Naive thymus-derived CD8-positive, alpha-beta T cell (primary cell): ENCODE results near the gene STARD3. TPM values are rescaled to one million over a fixed set of nuclear protein-coding genes. Genes with fewer than 3 reads are reported as not detected.

Experiments
- ATAC-seq, 2 donors: fragments of 150-1000 bp; cut with Tn5 transposase in 1 of 2; sonication (Bioruptor Pico), chemical (Tn5 transposase) in 1 of 2; 1 replicate in 1 of 2; 2 replicates in 1 of 2; pipeline ENCODE4 v1.10.0; 2021; ENCODE audit warnings: mild to moderate bottlenecking in 2 of 2, moderate library complexity in 2 of 2
- POLR2A ChIA-PET: fragments of 350-600 bp; sonication (Branson Sonifier 250); formaldehyde crosslinking; loops from one replicate; lab custom pipeline; 2021; ENCODE audit warnings: antibody characterized with exemption; lab: Charles Lee
- DNase-seq, 10 donors: peaks; one replicate each; pipeline versions ENCODE4 v3.0.0 to v3.0.0-alpha.2; 2020 to 2022
- H3K27ac Mint-ChIP-seq, 10 donors: one replicate each; pipeline ENCODE4 v1.8.0; 2020 to 2022; ENCODE audit warnings: mild to moderate bottlenecking in 10 of 10, mixed read lengths in 10 of 10, moderate library complexity in 4 of 10, inconsistent platforms in 1 of 10
- H3K27me3 Mint-ChIP-seq, 5 donors: one replicate each; pipeline ENCODE4 v1.8.0; 2021 to 2022; ENCODE audit warnings: mixed read lengths in 5 of 5
- H3K36me3 Mint-ChIP-seq, 3 donors: one replicate each; pipeline ENCODE4 v1.8.0; 2020 to 2022; ENCODE audit warnings: mixed read lengths in 3 of 3, mild to moderate bottlenecking in 2 of 3, inconsistent platforms in 1 of 3
- H3K4me1 Mint-ChIP-seq, 4 donors: one replicate each; pipeline ENCODE4 v1.8.0; 2021 to 2022; ENCODE audit warnings: mixed read lengths in 4 of 4
- H3K4me3 Mint-ChIP-seq, 10 donors: one replicate each; pipeline ENCODE4 v1.8.0; 2020 to 2022; ENCODE audit warnings: mild to moderate bottlenecking in 10 of 10, mixed read lengths in 10 of 10, moderate library complexity in 6 of 10, inconsistent platforms in 1 of 10
- H3K9me3 Mint-ChIP-seq, 9 donors: one replicate each; pipeline ENCODE4 v1.8.0; 2020 to 2022; ENCODE audit warnings: mixed read lengths in 9 of 9, mild to moderate bottlenecking in 3 of 9, inconsistent platforms in 1 of 9, moderate library complexity in 1 of 9
- polyA plus RNA-seq, 3 donors: library from polyadenylated mRNA; unstranded; fragments of 300-500 nt; fragmentation: Illumina TruSeq; gene quantifications; one replicate each; pipeline ENCODE4 v1.2.3, GENCODE V29; 2021
- total RNA-seq, 8 experiments: library from RNA in 2 of 8; stranded (reverse) in 2 of 8; gene quantifications; one replicate each; pipeline ENCODE4 v1.2.3 and lab custom pipeline; 2021 to 2026

The STARD3 gene
- total and polyA plus RNA-seq, 5 experiments from 2014 or later, result 37.4 to 167 (median 51.6) TPM

DNA sequence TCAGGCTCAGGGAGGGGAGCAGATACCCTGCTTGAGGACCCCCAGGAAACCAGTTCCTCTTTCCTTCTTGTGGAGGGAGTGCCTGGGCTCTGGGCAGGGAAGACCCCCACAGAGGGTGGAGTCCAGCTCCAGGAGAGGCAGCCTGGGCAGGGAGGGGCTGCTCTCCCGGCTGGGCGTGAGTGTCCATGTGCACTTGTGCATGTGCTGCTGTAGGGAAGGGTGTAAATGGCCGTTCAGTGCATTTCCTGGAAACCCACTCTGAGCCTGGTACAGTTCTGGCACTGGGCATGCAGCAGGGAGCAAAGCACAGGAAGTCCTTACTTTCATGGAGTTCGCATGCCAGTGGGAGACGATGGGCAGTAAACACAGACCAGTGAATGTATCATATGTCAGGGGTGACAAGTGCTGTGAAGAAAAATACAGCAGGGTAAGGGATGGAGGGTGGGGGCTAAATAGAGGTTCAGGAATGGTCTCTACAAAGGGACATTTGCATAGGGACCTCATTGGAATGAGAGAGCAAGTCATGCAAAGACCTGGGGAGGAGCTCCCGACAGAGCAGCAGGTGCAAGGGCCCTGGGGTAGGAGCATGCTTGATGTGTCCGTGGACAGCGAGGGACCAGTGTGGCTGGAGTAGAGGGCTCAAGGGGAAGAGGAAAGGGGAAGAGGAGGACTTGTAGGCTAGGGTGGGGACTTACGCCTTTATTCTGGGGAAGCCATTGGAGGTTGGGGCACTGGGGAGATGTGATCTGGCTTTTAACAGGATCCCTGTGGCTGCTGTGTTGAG lies 5.5 kb downstream of the STARD3 start:
- peak overlapping the region in 4 of 10 donors; percentile 20 to 54 (median 28) for H3K4me3 Mint-ChIP-seq
- H3K4me1 Mint-ChIP-seq, result peaks cover 56 to 85% (median 81%) of the 10 kb centered on the region in 4 donors
- DNase-seq (no peak), ATAC-seq (no peak)
- POLR2A ChIA-PET, result interaction anchor here (0.9 to 3.5 kb wide), 5 partner anchors 9 to 23 kb away, joined by 3 to 10 read pairs (median 4); partner anchors contain the start of gene TCAP
- peaks cover 0 to 13% (median 0%) of the 10 kb centered on the region in 3 donors for H3K36me3 Mint-ChIP-seq
- H3K27me3 Mint-ChIP-seq, result no peaks in the 10 kb centered on the region
- H3K27ac Mint-ChIP-seq, result peak overlapping the region in 7 of 10 donors; percentile 27 to 83 (median 63)
- H3K9me3 Mint-ChIP-seq, result no peaks in the 10 kb centered on the region

DNA sequence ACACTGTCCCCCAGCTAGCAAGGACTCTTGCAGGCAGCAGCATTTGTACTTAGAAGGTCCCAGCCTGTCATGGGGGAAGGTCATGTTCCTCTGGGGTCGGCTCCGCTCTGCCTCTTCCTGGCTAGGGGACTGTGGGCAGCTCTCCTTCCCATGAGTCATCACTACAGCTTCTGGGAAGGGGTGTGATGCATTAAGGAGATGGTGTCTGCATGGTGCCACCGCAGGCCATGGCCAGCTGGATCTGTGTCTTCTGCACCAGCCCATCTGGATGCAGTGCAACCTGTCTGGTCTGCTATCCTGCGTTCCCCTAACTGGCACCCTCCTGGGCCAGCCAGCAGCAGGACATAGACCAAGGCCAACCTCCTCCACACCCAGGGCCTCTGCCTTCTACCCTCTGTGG lies 6.3 kb downstream of the STARD3 start:
- H3K36me3 Mint-ChIP-seq, result peaks cover 0 to 13% (median 0%) of the 10 kb centered on the region in 3 donors
- H3K9me3 Mint-ChIP-seq, result no peaks in the 10 kb centered on the region
- no peak for ATAC-seq
- no peaks in the 10 kb centered on the region for H3K27me3 Mint-ChIP-seq
- H3K27ac Mint-ChIP-seq, result peak overlapping the region in 6 of 10 donors; percentile 17 to 73 (median 56)
- peaks cover 48 to 80% (median 76%) of the 10 kb centered on the region in 4 donors for H3K4me1 Mint-ChIP-seq
- POLR2A ChIA-PET, result interaction anchor here (0.6 to 2.1 kb wide), 5 partner anchors 9 to 157 kb away, joined by 3 to 6 read pairs (median 4); partner anchors contain the start of gene TCAP
- DNase-seq, result no peak
- H3K4me3 Mint-ChIP-seq, result peak overlapping the region in 2 of 10 donors; percentile 11 to 12

DNA sequence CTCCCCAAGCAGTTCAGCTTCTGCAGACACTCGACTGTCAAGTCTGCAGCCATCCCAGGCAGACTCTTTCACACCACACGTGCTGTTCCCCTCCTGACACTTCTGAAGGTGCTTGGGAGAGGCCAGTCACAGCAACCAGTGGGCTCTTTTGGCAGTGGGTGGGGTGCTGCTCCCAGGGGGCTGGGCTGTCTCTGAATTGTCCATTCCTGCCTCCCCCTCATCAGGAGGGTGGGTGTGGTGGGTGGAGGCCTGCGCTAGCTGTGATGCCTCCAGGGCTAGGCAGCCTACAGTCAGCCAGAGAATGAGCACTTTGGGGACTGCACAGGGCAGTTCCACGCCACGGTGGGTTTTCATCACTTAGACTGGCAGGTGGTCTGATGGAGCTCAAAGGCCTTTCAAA lies 10.3 kb downstream of the STARD3 start:
- Mint-ChIP-seq H3K4me3 (no peak overlapping the region), H3K36me3 (peaks cover 0 to 27% (median 0%) of the 10 kb centered on the region in 3 donors), H3K27me3 (no peaks in the 10 kb centered on the region), H3K9me3 (no peaks in the 10 kb centered on the region), H3K4me1 (peaks cover 35 to 75% (median 67%) of the 10 kb centered on the region in 4 donors), H3K27ac (peak overlapping the region in 5 of 10 donors; percentile 17 to 75 (median 49))
- ATAC-seq (no peak), DNase-seq (no peak)
- POLR2A ChIA-PET, result interaction anchor here (1.1 kb wide), 1 partner anchor 13 kb away, joined by 3 read pairs; no protein-coding TSS in a partner anchor

DNA sequence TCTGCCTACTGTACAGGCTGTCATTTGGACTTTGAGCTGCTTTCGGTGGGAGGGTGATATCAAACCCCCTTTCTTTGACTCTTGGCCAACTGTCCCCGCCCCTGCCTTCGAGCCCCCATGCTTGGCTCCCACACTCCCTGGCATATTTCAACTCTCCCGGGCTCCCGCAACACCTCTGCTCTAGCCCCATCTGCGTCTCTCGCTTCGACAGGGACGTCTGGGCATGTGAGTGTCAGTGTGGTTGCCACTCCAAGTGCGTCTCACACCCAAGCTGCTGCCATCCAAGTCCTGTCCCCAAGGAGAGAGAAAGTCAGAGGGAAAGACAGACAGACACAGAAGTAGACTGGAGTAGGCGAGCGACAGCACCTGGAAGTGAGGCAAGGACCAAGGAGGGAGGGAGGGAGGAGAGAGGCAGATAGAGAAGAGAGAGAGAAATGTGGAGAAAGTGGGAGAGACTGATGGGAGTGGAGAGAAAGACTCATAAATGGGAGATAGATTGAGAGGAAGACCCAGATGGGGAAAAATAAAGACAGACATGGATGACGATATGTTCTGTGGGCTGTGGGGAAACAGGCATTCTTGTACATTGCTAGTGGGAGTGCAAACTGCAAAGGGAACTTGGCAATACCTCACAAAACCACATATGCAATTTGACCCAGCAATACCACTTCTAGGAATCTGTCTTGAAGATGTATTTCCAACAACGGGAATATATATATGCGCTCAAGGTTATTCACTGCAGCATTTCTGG lies 11.8 kb downstream of the STARD3 start:
- DNase-seq, result no peak
- Mint-ChIP-seq H3K36me3 (peaks cover 0 to 27% (median 0%) of the 10 kb centered on the region in 3 donors), H3K9me3 (no peaks in the 10 kb centered on the region), H3K4me3 (no peak overlapping the region), H3K4me1 (peaks cover 34 to 68% (median 64%) of the 10 kb centered on the region in 4 donors), H3K27me3 (no peaks in the 10 kb centered on the region), H3K27ac (peak overlapping the region in 9 of 10 donors; percentile 18 to 77 (median 63))
- ATAC-seq, result no peak
- POLR2A ChIA-PET, result no interaction called here

DNA sequence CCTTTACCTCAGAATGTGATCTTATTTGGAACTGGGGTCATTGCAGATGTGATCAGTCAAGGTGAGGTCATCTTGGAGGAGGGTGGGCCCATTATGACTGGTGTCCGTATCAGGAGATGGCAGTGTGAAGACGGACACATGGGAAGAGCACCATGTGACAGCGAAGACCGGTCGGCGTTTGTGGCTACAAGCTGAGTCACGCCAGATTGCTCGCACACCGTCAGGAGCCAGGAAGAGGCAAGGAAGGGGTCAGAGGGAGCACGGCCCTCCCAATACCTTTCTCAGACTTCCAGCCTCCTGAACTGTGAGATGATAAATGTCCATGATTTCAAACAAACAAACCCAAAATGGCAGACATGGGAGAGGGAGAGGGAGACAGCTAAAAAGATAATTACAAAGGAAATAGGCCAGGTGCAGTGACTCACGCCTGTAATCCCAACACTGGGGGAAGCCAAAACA lies 13.2 kb downstream of the STARD3 start:
- ATAC-seq, result no peak
- H3K4me1 Mint-ChIP-seq, result peaks cover 34 to 71% (median 64%) of the 10 kb centered on the region in 4 donors
- peak overlapping the region in 1 of 10 donors; percentile 20 for H3K4me3 Mint-ChIP-seq
- peaks cover 0 to 20% (median 0%) of the 10 kb centered on the region in 3 donors for H3K36me3 Mint-ChIP-seq
- POLR2A ChIA-PET, result interaction anchor here (3.0 kb wide), 1 partner anchor 10 kb away, joined by 10 read pairs; no protein-coding TSS in a partner anchor
- H3K27me3 Mint-ChIP-seq, result no peaks in the 10 kb centered on the region
- peak overlapping the region in 9 of 10 donors; percentile 18 to 86 (median 49) for H3K27ac Mint-ChIP-seq
- H3K9me3 Mint-ChIP-seq, result no peaks in the 10 kb centered on the region
- no peak for DNase-seq

DNA sequence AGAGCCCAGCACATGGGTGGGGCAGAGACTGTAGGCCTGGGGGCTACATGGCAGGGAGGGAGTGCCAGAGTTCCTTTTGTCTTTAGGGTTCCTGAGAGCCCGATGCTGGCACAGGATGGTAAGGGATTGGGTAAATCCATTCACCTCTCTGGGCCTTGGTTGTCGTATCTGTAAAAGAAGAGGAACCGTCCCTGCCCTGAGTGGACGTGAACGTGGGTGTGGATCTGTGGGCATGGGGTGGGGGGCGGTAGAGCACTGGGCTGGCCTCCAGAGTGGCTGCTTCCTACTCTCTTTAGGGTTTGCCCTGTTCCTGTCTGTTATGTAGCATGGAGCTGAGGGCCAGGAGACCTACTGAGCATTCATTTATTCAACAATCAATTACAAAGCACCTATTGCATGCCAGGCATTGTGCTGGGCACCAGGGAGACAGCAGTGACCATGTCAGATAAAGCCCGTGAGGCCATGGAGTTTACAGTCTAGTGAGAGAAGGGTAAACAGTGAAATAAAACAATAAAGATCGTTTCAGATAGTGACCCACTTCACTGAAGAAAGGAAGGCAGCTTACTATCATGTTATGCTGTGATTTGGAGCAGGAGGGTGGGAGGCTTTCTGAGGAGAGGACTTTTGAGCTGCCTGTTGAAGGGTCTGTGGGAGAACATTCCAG lies 15.1 kb downstream of the STARD3 start:
- Mint-ChIP-seq H3K9me3 (no peaks in the 10 kb centered on the region), H3K36me3 (peaks cover 0 to 21% (median 0%) of the 10 kb centered on the region in 3 donors)
- POLR2A ChIA-PET, result interaction anchor here (1.1 to 3.0 kb wide), 3 partner anchors 9 to 14 kb away, joined by 3 to 10 read pairs (median 4); no protein-coding TSS in a partner anchor

DNA sequence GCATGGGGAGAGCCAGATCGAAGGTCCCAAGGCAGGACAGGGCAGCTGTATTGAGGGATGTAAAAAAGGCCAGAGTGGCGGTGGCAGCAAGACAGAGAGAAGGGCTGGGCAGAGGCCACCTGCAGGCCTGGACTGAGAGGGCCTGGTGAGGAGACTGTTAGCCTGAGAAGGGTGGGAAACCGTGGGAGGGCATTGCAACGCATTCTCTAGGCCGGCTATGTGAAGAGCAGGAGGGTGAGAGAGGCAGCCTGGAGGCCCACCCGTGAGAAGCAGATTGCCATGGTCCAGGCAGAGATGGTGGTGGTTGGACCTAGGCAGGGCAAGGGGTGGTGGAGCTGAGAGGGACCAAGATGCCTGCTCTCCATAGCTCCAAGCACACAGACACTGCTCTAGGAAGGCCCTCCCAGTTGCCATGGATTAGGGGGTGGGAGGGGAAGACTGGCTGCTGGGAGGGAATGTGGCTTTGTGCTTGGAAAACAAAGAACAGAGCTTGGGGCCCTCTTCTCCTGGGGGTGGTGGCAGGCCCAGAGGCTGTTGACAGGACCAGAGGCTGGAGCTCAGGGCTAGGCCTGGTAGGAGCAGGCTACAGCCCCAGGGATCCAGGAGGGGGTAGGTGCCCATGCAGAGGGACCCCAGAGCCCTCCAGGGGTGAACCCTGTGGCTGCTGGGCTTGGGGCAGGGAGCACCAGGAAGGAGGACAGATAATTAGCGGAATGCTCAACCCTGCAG lies 15.8 kb downstream of the STARD3 start:
- H3K4me1 Mint-ChIP-seq, result peaks cover 41 to 72% (median 62%) of the 10 kb centered on the region in 4 donors
- no peak for ATAC-seq
- H3K36me3 Mint-ChIP-seq, result peaks cover 0 to 19% (median under 1%) of the 10 kb centered on the region in 3 donors
- no peak for DNase-seq
- peak overlapping the region in 2 of 10 donors; percentile 3 to 14 for H3K4me3 Mint-ChIP-seq
- H3K27ac Mint-ChIP-seq, result peak overlapping the region; percentile 49 to 93 (median 76)
- no peaks in the 10 kb centered on the region for H3K9me3 Mint-ChIP-seq
- no peaks in the 10 kb centered on the region for H3K27me3 Mint-ChIP-seq
- POLR2A ChIA-PET, result interaction anchor here (1.1 to 3.0 kb wide), 4 partner anchors 10 to 30 kb away, joined by 3 to 11 read pairs (median 7); no protein-coding TSS in a partner anchor

More for the DNA sequence above, 15.1 kb downstream of the STARD3 start:
- Mint-ChIP-seq H3K27ac (peak overlapping the region; percentile 49 to 93 (median 76)), H3K27me3 (no peaks in the 10 kb centered on the region), H3K4me3 (peak overlapping the region in 2 of 10 donors; percentile 3 to 17), H3K4me1 (peaks cover 41 to 74% (median 64%) of the 10 kb centered on the region in 4 donors)
- ATAC-seq, result no peak
- DNase-seq, result no peak

DNA sequence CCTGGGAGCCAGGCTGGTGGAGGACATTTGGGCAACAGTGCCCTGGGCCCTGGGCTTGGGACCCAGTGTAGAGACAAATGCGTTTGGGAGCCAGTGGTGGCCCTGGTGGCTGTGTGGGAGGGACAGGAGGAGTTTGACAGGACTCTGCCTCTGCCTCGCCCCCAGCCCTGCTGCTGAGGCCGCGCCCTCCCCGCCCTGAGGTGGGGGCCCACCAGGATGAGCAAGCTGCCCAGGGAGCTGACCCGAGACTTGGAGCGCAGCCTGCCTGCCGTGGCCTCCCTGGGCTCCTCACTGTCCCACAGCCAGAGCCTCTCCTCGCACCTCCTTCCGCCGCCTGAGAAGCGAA lies 16.3 kb downstream of the STARD3 start:
- DNase-seq, result no peak
- Mint-ChIP-seq H3K36me3 (peaks cover 0 to 19% (median 3%) of the 10 kb centered on the region in 3 donors), H3K4me1 (peaks cover 41 to 78% (median 66%) of the 10 kb centered on the region in 4 donors), H3K9me3 (no peaks in the 10 kb centered on the region), H3K27me3 (no peaks in the 10 kb centered on the region), H3K27ac (peak overlapping the region in 1 of 10 donors; percentile 19), H3K4me3 (no peak overlapping the region)
- ATAC-seq, result no peak
- POLR2A ChIA-PET, result interaction anchor here (1.1 to 2.9 kb wide), 4 partner anchors 10 to 31 kb away, joined by 3 to 20 read pairs (median 8); partner anchors contain the start of genes PNMT and TCAP

DNA sequence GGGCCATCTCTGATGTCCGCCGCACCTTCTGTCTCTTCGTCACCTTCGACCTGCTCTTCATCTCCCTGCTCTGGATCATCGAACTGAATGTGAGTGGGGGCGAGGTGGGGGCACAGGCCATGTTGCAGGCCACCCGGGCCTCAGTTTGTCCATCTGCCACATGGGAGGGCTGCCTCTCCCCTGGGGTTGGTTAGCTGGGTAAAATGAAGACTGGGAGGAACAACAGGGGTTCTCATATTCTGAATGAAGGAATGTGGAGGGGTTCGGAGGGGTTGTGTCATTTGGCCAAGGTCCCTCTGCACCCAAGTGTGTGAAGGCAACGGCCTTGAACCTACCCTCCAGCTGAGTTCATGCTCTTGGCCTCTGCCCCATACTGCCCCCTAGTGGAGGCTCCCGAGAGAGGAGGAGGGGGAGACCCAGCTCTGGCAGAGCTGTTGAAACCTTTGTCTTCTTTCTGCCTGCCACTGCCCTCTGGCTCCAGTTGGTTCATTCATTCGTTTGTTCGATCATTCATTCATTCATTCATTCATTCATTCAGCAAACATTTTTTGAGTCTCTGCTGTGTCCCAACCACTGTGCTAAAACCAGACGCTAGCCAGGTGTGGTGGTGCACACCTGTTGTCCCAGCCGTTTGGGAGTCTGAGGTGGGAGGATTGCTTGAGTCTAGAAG lies 16.9 kb downstream of the STARD3 start:
- H3K27ac Mint-ChIP-seq, result peak overlapping the region in 7 of 10 donors; percentile 23 to 82 (median 61)
- H3K4me3 Mint-ChIP-seq, result peak overlapping the region in 2 of 10 donors; percentile 15 to 18
- peaks cover 0 to 17% (median 3%) of the 10 kb centered on the region in 3 donors for H3K36me3 Mint-ChIP-seq
- DNase-seq, result peak; percentile 56 to 88 (median 76)
- H3K4me1 Mint-ChIP-seq, result peaks cover 39 to 79% (median 69%) of the 10 kb centered on the region in 4 donors
- no peaks in the 10 kb centered on the region for H3K27me3 Mint-ChIP-seq
- no peaks in the 10 kb centered on the region for H3K9me3 Mint-ChIP-seq
- POLR2A ChIA-PET, result interaction anchor here (1.0 to 2.9 kb wide), 7 partner anchors 14 to 100 kb away, joined by 3 to 20 read pairs (median 5); partner anchors contain the start of genes PGAP3, PNMT, STARD3 and TCAP
- peak; percentile 50 to 62 for ATAC-seq

DNA sequence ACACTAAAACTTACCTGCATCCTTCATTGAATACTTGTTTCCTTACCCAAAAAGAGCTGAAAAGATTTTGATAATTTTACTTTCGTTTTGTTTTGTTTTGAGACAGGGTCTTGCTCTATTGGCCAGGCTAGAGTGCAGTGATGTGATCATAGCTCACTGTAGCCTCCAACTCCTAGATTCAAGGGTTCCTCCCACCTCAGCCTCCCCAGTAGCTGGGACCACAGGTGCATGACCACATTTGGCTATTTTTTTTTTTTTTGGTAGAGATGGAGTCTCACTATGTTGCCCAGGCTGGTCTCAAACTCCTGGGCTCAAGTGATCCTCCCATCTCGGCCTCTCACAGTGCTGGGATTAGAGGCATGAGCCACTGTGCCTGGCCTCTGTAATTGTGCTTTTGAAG lies 18.2 kb downstream of the STARD3 start:
- Mint-ChIP-seq H3K36me3 (peaks cover 0 to 12% (median 3%) of the 10 kb centered on the region in 3 donors), H3K4me3 (peak overlapping the region in 4 of 10 donors; percentile 16 to 43 (median 26)), H3K27ac (peak overlapping the region; percentile 22 to 92 (median 73)), H3K4me1 (peaks cover 40 to 83% (median 72%) of the 10 kb centered on the region in 4 donors), H3K9me3 (no peaks in the 10 kb centered on the region), H3K27me3 (no peaks in the 10 kb centered on the region)
- no peak for DNase-seq
- no peak for ATAC-seq
- POLR2A ChIA-PET, result interaction anchor here (0.8 to 2.9 kb wide), 8 partner anchors 12 to 194 kb away, joined by 3 to 20 read pairs (median 5); partner anchors contain the start of genes PGAP3, PNMT, STARD3 and TCAP
